Measurements from ENCODE around the gene SHLD2. TPM values are rescaled to one million over a fixed set of nuclear protein-coding genes. Genes with fewer than 3 reads are reported as not detected.

Gene SHLD2
- 10 to 100 TPM; 17.1 to 24.3 (median 21.1) TPM for total RNA-seq (2021; fragmentation: NEBNext Ultra II Directional; extraction: Animal tissue kit (Norgen Biotek cat#: 25700))
- long read RNA-seq, partial matches to known transcripts = 9 of 21 reads
- long read RNA-seq, other reads (novel, unspliced or antisense) = 6 of 21 reads

DNA sequence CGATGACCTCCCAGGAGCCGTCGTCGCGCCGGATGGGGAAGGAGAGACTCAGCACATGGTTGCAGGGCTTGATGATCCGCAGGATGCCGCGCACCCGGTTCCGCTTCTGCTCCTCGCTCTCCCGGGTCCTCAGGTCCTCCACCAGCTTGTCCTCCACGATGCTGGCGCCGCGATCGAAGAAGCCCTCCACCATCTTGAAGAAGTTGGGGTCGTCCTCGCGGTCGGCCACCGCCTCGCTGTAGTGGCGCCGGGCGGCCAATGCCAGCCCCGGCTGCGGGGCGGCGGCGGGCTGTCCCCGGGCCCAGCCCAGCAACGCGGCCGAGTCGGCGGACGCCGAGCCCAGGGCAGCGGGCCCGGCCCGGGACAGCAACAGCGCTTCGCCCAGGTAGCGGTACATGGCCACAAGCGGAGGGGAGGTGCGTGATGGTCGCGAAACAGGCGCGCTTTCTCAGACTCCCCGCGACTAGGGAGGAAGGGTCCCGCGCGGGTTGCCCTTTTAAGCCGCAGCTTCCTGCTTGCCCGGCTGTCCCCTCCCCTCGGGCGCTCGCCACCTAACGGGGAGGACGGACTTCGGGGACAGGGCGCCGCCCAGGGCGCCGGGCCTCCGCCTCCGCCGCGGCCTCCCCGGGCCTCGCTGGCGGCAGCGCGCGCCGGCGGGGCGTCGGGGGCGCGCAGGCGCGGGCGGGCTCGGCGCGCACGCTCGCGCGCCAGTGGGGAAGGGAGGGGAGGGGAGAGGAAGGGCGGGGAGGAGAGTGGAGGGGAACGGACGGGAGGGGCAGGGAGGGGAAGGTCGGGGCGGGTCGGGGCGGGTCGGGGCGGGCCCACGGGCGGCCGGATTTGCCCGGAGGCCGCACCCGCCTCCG lies at the start of gene SHLD2, which contains the start of gene GLUD1:
Gene SHLD2, plus strand, starts transcription at position 834 of the 863 bp plus-strand sequence. CDS start 56,149 bp downstream, outside the sequence.
Gene GLUD1, minus strand, starts transcription at position 471 of the 863 bp plus-strand sequence. Its CDS starts 74 bp downstream, at position 397.
- DNase-seq = peak; percentile 85
- peak within 1 kb of the TSS; percentile 96 for H3K27ac Mint-ChIP-seq
- H3K9me3 Mint-ChIP-seq = no peaks in the 10 kb centered on the region
- TF ChIP-seq CTCF (IDR thresholded peaks at IDR 0.05) = 0 out of 2 replicates have a peak, but pooled peaks have one; percentile 5
- peak within 1 kb of the TSS; percentile 95 for H3K4me3 Mint-ChIP-seq
- H3K27me3 Mint-ChIP-seq (ENCODE audit: insufficient read depth) = no peaks in the 10 kb centered on the region; the same call in 1 of the 2 replicates
- peaks cover 24% of the 10 kb centered on the region for H3K36me3 Mint-ChIP-seq (ENCODE audit: low read depth)
- H3K4me1 Mint-ChIP-seq (ENCODE audit: low read depth) = peaks cover 46% of the 10 kb centered on the region

DNA sequence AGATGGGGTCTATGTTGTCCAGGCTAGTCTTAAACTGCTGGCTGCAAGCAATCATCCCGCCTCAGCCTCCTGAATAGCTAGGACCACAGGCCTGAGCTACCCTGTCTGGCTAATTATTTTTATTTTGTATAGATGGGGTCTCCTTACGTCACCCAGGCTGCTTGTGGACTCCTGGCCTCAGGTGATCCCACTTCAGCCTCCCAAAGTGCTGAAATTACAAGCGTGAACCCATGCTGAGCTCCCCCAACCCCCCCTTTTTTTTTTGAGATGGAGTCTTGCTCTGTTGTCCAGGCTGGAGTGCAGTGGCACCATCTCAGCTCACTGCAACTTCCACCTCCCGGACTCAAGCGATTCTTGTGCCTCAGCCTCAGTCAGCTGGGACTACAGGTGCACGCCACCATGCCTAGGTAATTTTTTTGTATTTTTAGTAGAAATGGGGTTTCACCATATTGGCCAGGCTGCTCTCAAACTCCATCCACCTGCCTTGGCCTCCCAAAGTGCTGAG lies 49.5 kb upstream of the SHLD2 start:
- Mint-ChIP-seq H3K36me3 (ENCODE audit: low read depth) (no peaks in the 10 kb centered on the region; the same call in 1 of the 2 replicates), H3K27ac (no peak overlapping the region), H3K27me3 (ENCODE audit: insufficient read depth) (peaks cover 2% of the 10 kb centered on the region), H3K4me1 (ENCODE audit: low read depth) (no peaks in the 10 kb centered on the region), H3K4me3 (no peak overlapping the region), H3K9me3 (no peaks in the 10 kb centered on the region)
- no peak for TF ChIP-seq CTCF (IDR thresholded peaks at IDR 0.05)
- DNase-seq = no peak

GRCh38 chr10:87053111-87053510 lies 41.9 kb upstream of the SHLD2 start:
- no peak for TF ChIP-seq CTCF (IDR thresholded peaks at IDR 0.05)
- DNase-seq = no peak
- Mint-ChIP-seq H3K27ac (no peak overlapping the region), H3K9me3 (no peaks in the 10 kb centered on the region), H3K4me1 (ENCODE audit: low read depth) (no peaks in the 10 kb centered on the region), H3K27me3 (ENCODE audit: insufficient read depth) (peaks cover 2% of the 10 kb centered on the region; the same call in 1 of the 2 replicates), H3K36me3 (ENCODE audit: low read depth) (peaks cover 9% of the 10 kb centered on the region; the same call in 1 of the 2 replicates), H3K4me3 (no peak overlapping the region)

DNA sequence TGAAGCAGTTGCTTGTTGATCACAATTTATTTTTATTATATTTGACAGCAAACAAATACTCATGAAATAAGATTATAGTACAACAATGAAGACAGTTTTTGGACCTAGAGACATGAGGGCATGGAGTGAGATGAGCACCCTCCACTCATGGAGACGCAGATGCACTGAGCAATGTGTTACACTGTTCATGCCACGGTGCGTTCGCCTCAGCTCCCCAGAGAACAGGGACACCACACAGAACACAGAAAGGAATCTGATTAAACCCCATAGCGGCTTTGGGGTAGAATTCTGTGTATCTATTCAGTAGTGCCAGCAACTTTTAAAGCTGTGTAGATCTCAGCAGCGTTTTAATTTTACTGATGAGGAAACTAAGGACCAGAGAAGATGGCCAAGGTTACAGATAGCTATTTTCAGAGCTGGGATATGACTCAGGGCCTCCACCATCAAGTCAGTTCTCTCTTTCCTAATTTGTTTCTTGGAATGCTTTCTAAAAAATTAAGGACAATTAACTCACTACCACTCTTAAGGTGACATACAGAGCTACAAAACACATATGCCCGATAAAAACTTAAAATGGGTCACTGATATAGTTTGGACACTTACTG lies 41.3 kb upstream of the SHLD2 start:
- Mint-ChIP-seq H3K27me3 (ENCODE audit: insufficient read depth) (no peaks in the 10 kb centered on the region; the same call in 1 of the 2 replicates), H3K4me1 (ENCODE audit: low read depth) (no peaks in the 10 kb centered on the region), H3K27ac (no peak overlapping the region), H3K4me3 (no peak overlapping the region), H3K9me3 (no peaks in the 10 kb centered on the region), H3K36me3 (ENCODE audit: low read depth) (peaks cover 9% of the 10 kb centered on the region; the same call in 1 of the 2 replicates)
- DNase-seq = no peak
- no peak for TF ChIP-seq CTCF (IDR thresholded peaks at IDR 0.05)
